Neural crest cell (in vitro differentiated cells): ENCODE results near the gene GPR55. TPM values are rescaled to one million over a fixed set of nuclear protein-coding genes. Genes with fewer than 3 reads are reported as not detected.
A peak's percentile ranks its signal among the peaks of the same experiment; 100 is the strongest.

Experiments
- DNase-seq: peaks from one replicate; pipeline ENCODE4 v3.0.0; 2021; ENCODE audit warnings: low read depth, mixed read lengths, low spot score
- H3K27ac Mint-ChIP-seq: one replicate; pipeline ENCODE4 v1.8.0; 2021; ENCODE audit warnings: mild to moderate bottlenecking, mixed read lengths; ENCODE audit not compliant: unreplicated experiment
- H3K27me3 Mint-ChIP-seq: 2 replicates; pipeline ENCODE4 v1.8.0; 2021; ENCODE audit warnings: low read depth, mild to moderate bottlenecking, mixed read lengths
- H3K36me3 Mint-ChIP-seq: 2 replicates; pipeline ENCODE4 v1.8.0; 2021; ENCODE audit warnings: low read depth, mild to moderate bottlenecking, mixed read lengths
- H3K4me1 Mint-ChIP-seq: 2 replicates; pipeline ENCODE4 v1.8.0; 2021; ENCODE audit warnings: mixed read lengths
- H3K4me3 Mint-ChIP-seq: one replicate; pipeline ENCODE4 v1.8.0; 2021; ENCODE audit warnings: mild to moderate bottlenecking, mixed read lengths
- H3K9me3 Mint-ChIP-seq: 2 replicates; pipeline ENCODE4 v1.8.0; 2021; ENCODE audit warnings: mixed read lengths
- total RNA-seq: library from RNA; stranded (reverse); gene quantifications from 2 replicates; pipeline ENCODE4 v1.2.1, GENCODE V29; 2021
- TF ChIP-seq, protein P1 (sequence below): fragments of 200-600 bp; sonication (generic); conservative IDR thresholded peaks from 2 replicates; pipeline ENCODE4 v1.5.0; 2021; ENCODE audit warnings: antibody characterized with exemption, mild to moderate bottlenecking

Gene GPR55
- total RNA-seq, 1 donor from 2014 or later = not detected

DNA sequence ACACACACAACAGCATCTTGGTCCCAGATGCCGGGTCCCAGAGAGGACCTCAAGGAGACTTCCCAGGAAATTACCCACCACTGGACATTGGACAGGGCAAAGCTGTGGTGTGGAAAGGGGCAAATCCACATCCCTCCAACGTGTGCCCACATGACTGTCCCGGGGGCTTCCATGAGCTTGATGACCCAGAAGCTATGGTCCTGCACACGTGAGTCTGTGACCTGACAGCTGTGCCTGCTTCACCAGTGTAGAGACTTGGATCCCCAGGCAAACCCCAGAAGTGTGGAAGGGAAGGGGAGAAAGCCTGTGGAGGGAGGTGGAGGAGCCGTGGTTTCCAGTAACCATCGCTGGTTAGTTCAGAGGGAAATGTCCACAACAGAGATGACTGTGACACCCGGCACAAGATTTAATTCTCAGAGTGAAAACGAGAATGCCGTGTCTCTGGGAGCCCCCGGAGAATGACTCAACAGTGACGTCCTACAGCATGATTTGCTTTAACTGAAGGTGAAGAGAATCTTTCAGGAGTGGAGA lies 19.1 kb upstream of the GPR55 start:
- H3K4me3 Mint-ChIP-seq = no peak overlapping the region
- no peaks in the 10 kb centered on the region for H3K27me3 Mint-ChIP-seq
- TF ChIP-seq, protein P1, sequence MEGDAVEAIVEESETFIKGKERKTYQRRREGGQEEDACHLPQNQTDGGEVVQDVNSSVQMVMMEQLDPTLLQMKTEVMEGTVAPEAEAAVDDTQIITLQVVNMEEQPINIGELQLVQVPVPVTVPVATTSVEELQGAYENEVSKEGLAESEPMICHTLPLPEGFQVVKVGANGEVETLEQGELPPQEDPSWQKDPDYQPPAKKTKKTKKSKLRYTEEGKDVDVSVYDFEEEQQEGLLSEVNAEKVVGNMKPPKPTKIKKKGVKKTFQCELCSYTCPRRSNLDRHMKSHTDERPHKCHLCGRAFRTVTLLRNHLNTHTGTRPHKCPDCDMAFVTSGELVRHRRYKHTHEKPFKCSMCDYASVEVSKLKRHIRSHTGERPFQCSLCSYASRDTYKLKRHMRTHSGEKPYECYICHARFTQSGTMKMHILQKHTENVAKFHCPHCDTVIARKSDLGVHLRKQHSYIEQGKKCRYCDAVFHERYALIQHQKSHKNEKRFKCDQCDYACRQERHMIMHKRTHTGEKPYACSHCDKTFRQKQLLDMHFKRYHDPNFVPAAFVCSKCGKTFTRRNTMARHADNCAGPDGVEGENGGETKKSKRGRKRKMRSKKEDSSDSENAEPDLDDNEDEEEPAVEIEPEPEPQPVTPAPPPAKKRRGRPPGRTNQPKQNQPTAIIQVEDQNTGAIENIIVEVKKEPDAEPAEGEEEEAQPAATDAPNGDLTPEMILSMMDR = no peak
- peaks cover 7% of the 10 kb centered on the region for H3K4me1 Mint-ChIP-seq
- no peaks in the 10 kb centered on the region for H3K9me3 Mint-ChIP-seq
- no peak for DNase-seq
- no peak overlapping the region for H3K27ac Mint-ChIP-seq
- no peaks in the 10 kb centered on the region for H3K36me3 Mint-ChIP-seq

DNA sequence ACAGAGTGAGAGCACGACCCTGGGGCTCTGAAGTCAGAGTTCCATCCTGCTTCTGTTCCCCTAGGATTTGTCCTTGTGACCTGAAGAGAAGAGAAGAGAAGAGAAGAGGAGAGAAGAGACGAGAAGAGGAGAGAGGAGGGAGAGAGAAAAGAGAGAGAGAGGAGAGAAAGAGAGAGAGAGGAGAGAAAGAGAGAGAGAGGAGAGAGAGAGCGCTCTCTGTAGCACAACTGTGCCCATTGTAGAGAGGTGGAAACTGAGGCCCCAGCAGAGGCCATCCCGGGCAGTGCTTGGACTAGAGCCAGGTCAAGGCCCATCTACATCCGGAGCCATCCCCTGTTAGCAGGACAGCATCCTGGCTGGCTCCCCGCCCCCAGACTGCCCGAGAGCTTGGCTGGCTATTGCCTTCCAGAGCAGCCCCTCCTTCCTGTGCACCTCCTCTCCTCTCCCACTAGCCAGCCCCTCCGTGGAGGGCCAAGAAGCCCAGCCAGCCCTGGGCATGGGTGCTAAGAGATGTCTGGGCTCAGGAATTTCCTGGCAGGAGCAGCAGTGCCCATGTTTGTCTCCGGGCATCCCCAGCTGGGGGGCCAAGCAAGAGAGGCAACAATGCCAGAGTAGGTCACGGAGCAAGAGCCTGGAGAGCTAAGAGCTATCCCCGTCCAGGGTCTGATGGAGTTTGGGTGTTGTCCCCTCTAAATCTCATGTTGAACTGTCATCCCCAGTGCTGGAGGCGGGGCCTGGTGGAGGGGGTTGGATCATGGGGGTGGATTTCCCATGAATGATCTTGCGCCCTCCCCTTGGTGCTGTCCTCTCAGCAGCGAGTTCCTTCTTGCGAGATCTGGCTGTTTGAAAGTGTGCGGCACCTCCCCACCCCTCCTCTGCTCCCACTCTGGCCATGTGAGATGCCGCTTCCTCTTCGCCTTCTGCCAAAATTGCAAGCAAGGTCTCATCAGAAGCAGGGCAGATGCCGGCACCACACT lies 18.2 kb upstream of the GPR55 start:
- Mint-ChIP-seq H3K4me1 (peaks cover 7% of the 10 kb centered on the region), H3K9me3 (no peaks in the 10 kb centered on the region), H3K4me3 (no peak overlapping the region), H3K27me3 (no peaks in the 10 kb centered on the region), H3K27ac (peak overlapping the region; percentile 81), H3K36me3 (no peaks in the 10 kb centered on the region)
- TF ChIP-seq, protein P1 = no peak
- DNase-seq = no peak

DNA sequence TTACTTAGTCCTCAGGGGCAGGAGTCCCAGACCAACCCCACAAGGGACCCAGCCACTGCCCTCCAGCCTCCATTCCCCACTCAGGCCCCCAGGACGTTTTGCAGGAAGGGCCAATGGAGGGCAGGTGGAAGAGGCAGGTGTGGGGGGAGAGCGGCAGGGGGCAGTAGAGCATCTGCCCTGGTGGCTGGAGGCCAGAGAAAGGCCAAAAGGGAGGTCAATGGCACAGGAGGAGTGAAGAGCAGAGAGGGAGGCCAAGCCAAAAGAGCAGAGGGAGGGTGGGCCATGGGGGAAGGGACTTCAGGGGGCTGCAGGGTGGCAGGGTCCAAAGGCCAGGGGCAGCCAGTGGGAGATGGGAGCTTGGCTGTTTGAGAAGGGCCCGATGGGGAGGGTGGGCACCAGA lies 17.3 kb upstream of the GPR55 start:
- H3K4me1 Mint-ChIP-seq = peaks cover 7% of the 10 kb centered on the region
- DNase-seq = no peak

GRCh38 chr2:230941202-230942180 lies 16.4 kb upstream of the GPR55 start:
- no peak for DNase-seq
- H3K9me3 Mint-ChIP-seq = peaks cover under 1% of the 10 kb centered on the region
- no peak overlapping the region for H3K4me3 Mint-ChIP-seq
- no peaks in the 10 kb centered on the region for H3K36me3 Mint-ChIP-seq
- peaks cover 7% of the 10 kb centered on the region for H3K4me1 Mint-ChIP-seq
- peak overlapping the region; percentile 43 for H3K27ac Mint-ChIP-seq
- H3K27me3 Mint-ChIP-seq = no peaks in the 10 kb centered on the region
- TF ChIP-seq, protein P1 = no peak

More for the DNA sequence above, 17.3 kb upstream of the GPR55 start:
- H3K9me3 Mint-ChIP-seq = no peaks in the 10 kb centered on the region
- no peak overlapping the region for H3K27ac Mint-ChIP-seq
- H3K36me3 Mint-ChIP-seq = no peaks in the 10 kb centered on the region
- TF ChIP-seq, protein P1 = no peak
- no peaks in the 10 kb centered on the region for H3K27me3 Mint-ChIP-seq
- H3K4me3 Mint-ChIP-seq = no peak overlapping the region

DNA sequence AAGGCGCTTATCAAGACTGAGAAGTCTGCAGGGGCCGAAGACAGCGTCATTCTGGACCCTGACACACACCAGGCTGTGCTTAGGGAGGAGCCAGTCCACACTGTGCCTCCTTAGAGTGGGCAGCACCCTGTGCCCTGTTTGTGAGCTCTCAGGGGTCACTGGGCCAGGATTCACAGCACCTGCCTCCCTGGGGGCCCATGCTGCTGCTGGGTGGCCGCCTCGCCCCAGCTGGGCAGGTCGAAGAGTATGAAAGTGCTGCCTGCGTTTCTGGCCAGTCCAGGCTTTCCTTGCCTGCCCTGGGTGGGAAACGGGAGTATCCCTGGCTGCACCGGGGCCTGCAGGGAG lies 15.4 kb upstream of the GPR55 start:
- DNase-seq = no peak
- no peak overlapping the region for H3K27ac Mint-ChIP-seq

More for the DNA sequence above, 15.4 kb upstream of the GPR55 start:
- TF ChIP-seq, protein P1 = no peak
- peaks cover 4% of the 10 kb centered on the region for H3K4me1 Mint-ChIP-seq
- H3K27me3 Mint-ChIP-seq = no peaks in the 10 kb centered on the region
- no peak overlapping the region for H3K4me3 Mint-ChIP-seq
- peaks cover 6% of the 10 kb centered on the region for H3K9me3 Mint-ChIP-seq
- H3K36me3 Mint-ChIP-seq = peaks cover under 1% of the 10 kb centered on the region
